HG03354 (cell line): ENCODE measurements around the gene PLSCR1.

Experiments used
- ATAC-seq: cut with Tn5 transposase; IDR thresholded peaks from one replicate; pipeline ENCODE4 v1.9.1; 2021; ENCODE audit warnings: mild to moderate bottlenecking; ENCODE audit not compliant: unreplicated experiment, poor library complexity, severe bottlenecking

PLSCR1 gene, protein sequence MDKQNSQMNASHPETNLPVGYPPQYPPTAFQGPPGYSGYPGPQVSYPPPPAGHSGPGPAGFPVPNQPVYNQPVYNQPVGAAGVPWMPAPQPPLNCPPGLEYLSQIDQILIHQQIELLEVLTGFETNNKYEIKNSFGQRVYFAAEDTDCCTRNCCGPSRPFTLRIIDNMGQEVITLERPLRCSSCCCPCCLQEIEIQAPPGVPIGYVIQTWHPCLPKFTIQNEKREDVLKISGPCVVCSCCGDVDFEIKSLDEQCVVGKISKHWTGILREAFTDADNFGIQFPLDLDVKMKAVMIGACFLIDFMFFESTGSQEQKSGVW

DNA sequence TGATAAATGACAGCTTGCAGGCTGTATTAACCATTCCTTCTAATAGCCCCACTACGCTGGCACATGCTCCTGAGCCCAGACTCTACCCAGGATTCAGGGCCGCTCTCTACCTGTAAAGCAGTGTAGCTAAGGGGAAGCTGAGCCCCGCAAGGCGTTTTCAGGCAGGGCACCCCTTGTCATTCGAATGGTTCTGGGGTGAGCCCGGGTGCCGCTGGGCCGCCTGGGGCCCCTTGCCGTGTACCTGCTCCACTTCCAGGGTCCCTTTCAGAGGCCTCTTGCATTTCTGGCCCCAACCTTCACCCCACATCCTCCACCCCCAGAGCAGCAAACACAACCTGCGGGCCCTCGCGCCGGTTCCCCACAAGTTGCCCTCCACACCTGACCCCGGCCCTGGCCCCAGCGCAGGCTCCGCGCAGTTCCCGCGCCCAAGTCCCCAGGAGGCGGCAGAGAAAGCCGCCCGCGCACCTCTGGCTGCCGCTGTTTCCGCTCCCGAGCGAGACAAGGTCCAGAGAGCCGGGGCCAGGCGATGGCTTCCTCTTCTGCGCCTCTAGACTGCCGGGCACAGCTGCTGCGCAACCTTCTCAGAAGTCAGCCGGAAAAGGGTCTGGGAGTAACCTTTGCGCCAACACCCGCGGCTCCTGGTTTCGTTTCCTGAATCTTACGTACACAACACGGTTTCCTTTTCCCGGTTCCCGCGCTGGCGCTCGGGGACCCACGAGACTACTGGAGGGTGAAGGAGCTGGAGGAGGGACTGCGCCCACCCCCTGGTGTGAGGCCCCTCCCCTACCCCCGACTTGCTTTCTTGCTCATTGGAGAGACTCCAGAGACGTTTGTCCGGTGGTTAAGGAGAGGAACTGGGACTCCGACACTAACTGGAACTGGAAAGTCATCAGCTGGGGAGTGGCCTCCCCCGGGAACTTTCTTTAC is at the start of gene PLSCR1:
Gene PLSCR1 (minus strand): TSS at position 606 of the 927 bp plus-strand sequence. CDS start 8,055 bp downstream, outside the sequence.
- ATAC-seq = peak; percentile 87

DNA sequence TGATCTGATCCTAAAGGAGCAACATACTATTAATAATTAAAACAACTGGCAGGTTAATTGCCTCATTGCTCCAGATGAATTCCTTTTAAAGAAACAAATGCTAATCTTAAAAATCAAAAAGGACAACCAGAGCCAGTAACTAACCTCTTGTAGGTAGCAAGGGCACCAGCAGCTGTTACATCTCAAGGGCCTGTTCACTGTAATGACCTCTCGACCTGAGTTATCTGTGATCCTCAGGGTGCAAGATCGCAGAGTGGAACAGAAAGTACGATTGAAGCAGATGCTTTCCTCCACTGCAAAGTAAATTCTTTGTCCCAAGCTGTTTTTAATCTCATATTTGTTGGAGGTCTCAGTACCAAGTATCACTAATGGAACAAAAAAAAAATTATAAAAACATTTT is 49.4 kb upstream of the PLSCR1 start:
- ATAC-seq = no peak

DNA sequence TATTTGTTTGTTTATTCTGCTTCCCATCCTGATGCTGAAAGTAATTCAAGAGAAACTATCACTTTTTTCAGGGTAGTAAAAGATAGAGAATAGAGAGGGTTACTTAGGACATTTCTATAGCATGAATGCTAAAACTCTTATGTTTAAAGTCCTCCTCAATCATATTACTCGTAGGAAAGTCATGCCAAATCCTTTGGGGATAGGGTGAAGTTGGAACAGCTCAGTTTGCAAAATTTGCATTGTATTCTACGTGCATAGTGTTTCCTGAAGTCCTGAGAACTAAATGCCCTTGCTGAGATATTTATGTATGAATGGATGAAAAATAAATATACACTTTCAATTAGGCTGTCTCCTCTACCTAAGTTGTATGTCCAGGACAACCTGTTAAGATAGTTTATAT is 46.1 kb upstream of the PLSCR1 start:
- ATAC-seq = no peak

DNA sequence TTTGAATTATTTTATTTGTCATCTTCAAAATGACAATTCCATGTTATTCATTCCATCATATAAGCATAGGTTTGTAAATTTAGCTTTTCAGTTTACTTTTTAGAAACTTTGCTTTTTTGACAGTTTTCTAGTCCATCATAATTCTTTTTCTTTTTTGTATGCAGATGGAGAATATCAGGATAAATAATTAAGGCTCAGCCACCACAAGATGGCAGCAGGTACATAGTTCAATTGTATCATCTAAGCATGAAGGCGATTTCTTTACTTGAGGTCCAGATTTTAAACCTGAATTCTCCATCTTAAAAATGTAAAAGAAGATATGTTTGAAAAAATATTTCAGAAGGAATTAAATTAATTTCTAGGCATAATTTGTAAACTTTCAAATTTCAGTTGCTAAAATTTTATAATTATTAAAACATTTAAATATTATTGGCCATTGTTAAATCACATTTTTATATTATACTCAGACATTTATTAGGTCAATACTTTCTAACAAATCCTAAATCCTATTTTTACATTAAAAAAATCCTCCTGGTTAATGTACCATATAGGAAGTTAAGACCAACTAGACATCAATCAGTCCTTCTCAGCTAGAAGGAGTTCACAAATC is 45.6 kb upstream of the PLSCR1 start:
- peak; percentile 73 for ATAC-seq

DNA sequence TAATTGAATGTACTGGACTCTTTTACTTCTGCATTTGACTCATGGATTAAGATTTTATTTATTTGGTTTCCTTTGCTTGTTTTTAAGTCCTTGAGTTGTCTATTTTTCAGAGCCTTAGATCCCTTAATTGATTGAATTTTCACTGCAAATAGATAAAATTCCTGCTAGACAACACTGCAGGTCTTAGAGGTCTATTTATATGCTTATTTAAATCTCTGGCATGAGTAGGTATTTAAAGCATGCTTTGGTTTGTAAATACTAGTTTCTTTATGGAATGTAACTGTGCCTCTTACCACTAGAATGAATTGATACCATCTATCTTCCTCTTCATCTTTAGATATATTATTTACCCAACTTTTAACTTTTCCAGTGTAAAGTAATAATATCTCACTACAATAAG is 40.7 kb upstream of the PLSCR1 start:
- no peak for ATAC-seq

DNA sequence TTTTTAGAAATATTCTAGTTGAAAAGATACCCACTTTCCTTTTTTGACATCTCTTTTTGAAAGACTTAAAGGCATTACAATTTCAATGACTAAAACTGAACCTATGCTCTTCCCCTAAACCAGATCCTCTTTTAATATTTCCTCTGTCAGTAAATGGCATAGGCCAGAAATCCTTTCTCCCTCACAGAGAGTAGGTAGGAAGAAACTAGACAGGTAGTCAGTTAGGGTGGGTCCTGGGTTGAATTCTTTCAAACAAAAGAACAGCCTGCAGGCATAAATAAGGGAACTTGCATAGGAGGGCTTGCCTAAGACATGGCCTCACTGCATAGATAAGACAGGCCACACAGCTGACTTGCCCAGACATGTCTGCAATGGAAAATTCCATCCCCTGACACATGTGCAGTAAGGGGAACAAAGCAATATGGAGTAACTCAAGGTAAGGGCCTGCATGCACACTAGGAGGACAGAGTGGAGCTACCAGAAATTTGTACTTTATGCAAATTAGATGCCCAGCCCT is 37.6 kb upstream of the PLSCR1 start:
- no peak for ATAC-seq

DNA sequence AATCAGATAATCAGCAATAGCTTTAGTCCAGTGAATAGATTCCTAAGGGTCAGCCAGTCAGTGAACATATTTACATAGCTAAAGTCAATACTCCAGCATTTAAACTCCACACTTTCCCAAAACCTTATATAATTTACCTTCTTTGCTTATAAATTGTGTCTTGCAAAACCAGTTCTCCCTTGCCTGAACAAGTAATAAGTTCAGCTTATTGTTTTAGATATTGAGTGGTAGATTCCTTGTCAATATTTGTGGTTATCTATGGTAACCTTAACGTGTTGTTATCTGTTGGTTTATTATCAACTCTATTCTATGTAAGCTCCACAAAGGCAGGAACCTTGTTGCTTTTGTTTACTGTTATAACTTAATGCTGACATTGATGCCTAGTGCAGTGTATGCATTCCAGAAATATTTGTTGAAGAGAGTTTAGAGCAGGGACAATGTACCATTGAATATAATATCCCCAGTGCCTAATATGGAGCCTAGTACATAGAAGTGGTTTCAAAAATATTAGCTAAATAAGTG is 36.7 kb upstream of the PLSCR1 start:
- no peak for ATAC-seq

DNA sequence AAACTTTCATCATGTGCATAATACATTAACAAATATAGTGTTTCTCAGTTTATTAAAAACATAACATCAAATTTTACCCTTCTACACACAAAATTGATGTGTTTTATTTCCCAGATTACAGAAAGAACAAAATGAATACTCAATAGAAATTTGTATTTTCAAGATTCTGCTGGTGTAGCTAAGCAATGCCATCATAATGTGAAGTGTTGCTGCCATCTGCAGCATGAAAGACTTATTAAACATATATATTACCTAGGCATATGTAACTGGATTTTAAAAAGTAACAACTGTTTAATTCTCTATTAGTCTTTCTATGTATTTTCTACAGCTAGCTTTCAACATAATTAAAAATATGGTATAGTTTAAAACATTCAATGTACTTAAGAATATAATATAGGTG is 33.3 kb upstream of the PLSCR1 start:
- ATAC-seq = peak; percentile 76

DNA sequence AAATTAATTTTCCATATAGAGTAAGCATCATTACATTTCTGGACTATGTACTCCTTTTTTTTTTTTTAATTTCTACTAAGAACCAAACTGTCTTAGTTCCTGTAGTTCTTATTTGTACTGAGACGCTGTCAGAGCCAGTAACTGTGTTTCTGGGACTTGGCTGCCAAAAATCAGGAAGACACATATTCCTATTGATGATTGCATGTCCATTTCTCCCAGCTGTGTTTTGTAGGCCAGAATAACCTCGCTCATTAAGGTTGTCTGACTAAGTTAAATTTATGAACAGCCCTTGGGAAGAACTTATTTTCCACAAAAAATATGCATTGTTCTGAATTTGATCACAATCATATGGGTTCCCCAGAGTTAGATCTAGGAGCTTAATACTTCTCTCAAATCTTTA is 31.2 kb upstream of the PLSCR1 start:
- ATAC-seq = no peak

DNA sequence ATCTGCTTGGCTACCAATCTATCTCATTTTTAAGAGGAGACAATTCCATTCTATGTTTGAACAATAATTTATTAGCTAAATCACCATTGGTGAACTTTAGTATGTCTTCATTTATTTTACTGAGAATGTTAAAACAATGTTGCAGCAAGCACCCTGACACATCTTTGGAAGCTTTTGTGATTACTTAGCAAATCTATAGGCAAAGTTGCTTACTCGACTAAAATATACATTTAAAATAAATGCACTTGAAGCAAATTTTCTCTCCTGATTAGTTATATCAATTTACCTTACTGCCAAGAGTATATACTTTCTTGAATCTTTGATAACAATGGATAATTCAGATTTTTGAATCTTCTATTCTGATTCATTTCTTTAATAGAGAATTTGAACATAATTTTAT is 29.8 kb upstream of the PLSCR1 start:
- no peak for ATAC-seq

DNA sequence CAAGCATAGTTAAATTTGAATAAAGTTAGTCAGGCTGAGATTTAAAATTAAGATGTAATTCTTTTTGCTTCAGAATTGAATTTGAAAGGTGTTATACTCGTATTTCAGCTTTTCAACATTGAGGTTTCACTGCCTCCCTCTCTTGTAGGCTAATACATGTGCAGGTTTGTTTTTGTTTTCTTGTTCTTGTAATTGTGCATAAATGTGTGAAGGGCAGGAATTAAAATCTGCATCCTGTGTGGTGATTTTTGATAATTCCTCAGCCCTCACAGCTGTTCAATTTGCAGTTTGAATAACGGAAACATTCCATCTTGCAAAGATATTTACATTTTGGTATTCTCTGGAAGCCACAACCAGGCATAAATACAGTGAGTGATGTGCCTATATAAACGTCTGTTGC is 24.9 kb upstream of the PLSCR1 start:
- ATAC-seq = no peak

DNA sequence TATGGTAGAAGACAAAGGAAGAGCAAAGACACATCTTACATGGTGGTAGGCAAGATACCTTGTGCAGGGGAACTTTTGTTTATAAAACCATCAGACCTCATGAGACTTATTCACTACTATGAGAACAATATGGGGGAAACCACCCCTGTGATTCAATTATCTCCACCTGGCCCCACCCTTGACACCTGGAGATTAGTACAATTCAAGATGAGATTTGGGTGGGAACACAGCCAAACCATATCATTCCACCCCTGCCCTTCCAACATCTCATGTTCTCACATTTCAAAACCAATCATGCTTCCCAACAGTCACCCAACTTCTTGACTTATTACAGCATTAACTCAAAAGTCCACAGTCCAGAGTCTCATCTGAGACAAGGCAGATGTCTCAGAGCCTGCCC is 21.7 kb upstream of the PLSCR1 start:
- ATAC-seq = no peak

DNA sequence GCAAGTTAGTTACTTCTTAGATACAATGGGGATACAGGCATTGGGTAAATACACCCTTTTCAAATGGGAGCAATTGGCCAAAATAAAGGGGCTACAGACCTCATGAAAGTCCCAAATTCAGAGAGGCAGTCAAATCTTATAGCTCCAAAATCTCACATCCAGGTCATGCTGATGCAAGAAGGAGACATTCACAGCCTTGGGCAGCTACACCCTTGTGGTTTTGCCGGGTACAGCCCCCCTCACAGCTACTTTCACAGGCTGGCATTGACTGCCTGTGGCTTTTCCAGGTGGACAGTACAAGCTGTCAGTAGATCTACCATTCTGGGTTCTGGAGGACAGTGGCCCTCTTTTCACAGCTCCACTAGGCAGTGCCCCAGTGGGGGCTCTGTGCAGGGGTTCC is 17.5 kb upstream of the PLSCR1 start:
- no peak for ATAC-seq

DNA sequence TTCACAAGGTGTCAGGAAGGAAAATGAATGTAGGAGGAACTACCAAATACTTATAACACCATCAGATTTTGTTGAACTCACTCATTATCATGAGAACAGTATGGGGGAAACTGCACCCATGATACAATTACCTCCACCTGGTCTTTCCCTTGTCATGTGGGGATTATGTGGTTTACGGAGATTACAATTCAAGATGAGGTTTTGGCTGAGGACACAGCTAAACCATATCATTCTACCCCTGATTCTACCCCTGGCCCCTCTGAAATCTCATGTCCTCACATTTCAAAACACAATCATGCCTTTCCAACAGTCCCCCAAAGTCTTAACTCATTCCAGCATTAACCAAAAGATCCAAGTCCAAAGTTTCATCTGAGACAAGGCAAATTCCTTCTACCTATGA is 17.1 kb upstream of the PLSCR1 start:
- no peak for ATAC-seq

DNA sequence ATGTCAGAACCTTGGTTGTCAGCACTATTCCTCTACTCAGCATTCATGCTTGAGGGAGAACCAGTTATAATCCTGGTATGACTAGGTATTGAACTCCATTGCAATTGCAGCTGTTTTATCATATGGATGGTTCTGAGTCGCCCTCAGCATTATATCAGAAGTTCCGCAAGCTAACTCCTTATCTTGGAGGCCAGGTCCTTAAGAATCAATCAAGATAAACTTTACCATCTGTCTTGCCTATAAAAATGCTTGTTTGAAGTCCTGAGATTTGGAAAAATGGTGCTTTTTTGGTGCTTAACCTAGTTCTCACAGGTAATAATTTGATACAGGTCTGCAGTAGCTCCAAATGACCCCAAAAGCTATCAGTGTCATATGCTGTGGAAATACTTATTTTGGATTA is 16.3 kb upstream of the PLSCR1 start:
- no peak for ATAC-seq

DNA sequence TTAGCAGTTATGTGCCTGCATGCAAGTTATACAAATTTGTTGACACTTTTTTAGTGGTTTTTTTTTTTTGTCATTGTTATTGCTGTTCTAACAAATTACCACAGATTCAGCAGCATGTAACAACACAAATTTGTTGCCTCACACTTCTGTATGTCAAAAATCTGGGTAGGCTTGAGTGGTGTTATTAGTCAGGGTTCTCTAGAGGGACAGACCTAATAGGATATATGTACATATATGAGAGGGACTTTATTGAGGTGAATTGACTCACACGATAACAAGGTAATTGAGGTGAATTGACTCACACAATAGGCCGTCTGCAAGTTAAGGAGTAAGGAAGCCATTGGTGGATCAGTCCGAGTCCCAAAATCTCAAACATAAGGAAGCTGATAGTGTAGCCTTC is 15.0 kb upstream of the PLSCR1 start:
- no peak for ATAC-seq

DNA sequence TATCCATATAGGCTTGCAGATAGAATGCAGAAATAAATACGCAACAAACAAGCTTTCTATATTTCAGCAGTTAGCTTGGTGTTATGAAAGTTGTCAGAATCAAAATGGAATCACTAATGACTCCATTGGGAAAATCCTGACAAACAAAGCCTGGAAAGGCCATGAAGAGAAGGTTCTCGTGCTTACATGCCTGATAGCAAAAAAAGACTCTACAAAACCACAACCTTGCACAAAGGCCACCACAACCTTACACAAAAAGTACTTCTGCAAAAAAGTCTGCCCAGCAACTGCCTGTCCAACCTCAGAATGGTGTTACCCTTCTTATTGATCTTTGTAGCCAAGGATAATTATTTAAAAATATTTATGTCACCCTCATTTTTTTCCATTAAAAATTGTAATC is 14.4 kb upstream of the PLSCR1 start:
- no peak for ATAC-seq

DNA sequence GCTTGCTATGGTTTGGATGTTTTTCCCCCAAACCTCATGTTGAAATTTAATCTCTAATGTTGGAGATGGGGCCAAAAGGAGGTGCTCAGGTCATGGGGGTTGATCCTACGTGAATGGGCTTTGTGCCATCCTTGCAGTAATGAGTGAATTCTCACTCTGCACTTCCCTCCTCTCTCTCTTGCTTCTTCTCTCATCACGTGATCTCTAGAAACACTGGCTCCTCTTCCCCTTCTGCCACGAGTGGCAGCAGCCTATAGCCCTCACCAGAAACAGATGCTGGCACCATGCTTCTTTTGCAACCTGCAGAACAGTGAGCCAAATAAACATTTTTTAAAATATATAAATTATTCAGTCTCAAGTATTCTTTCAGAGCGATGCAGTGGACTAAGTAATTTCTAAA is 13.3 kb upstream of the PLSCR1 start:
- no peak for ATAC-seq

DNA sequence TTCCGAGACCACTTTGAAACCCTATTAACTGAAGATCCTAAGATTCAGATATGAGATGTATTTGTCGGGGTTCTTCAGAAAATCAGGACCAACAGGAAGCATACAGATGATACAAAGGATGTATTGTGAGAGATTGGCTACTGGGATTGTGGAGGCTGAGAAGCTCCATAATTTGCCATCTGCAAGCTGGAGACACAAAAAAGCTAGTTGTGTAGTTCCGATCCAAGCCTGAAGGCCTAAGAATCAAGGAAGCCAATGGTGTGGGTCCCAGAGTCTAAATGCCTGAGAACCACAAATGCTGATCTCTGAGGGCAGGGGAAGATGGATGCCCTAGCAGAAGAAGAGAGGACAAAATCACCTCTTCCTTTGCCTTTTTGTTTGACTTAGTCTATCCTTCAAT is 10.9 kb upstream of the PLSCR1 start:
- ATAC-seq = no peak

DNA sequence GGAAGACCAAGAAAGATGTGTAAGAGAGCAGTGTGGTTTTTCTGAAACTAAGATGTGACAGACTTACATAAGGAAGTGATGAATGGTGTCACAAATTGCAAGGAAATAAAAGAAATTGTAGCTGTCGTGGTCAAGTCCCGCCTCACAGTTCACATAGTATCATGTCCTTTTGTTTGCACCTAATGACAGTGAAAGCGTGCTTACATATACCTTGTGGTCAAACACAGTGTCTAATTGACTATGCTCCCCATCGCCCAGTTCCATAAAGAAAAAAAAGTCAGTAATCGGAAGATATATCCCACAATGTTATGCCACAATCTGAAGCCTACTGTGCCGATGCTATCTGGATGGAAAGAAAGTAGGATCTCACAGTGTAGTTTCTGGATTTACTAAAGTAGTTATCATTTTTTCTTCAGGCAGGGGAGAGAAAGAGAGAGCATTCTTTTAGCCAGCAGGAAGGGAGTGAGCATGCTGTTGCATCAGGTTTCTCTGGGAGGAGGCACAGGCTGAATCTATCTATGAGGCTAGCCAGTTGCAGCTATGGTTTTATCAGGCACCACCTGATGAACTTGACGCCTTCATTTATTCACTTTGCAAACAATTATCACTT is 9.8 kb upstream of the PLSCR1 start:
- no peak for ATAC-seq
